Endothelial cell of umbilical vein (primary cell): ENCODE data around the gene ZNF385B. TPM values are rescaled to one million over a fixed set of nuclear protein-coding genes. Genes with fewer than 3 reads are reported as not detected.

ENCODE experiments used
- BruUV-seq: library from RNA; stranded (reverse); fragments of 400-500 nt; replicated peaks from 2 replicates; lab custom pipeline; 2021; lab: Mats Ljungman, UMichigan
- CTCF ChIA-PET: fragments of 300-600, 350-600 bp; sonication (Branson Sonifier 250); formaldehyde crosslinking; loops from one replicate; lab custom pipeline; 2021; ENCODE audit warnings: antibody characterized with exemption, inconsistent platforms; lab: Charles Lee
- POLR2A ChIA-PET: fragments of 300-600, 350-600 bp; sonication (Branson Sonifier 250); formaldehyde crosslinking; loops from one replicate; lab custom pipeline; 2021; ENCODE audit warnings: antibody characterized with exemption, inconsistent platforms; lab: Charles Lee
- DNase-seq: peaks from one replicate; pipeline ENCODE4 v3.0.0-alpha.2; 2011; ENCODE audit warnings: low read depth, low spot score
- FAIRE-seq: peaks from 2 replicates; lab custom pipeline; 2011; peaks lifted over from hg19 to GRCh38; lab: Jason Lieb, UNC
- H2AFZ ChIP-seq: 2 replicates; pipeline ENCODE4 v1.6.0; 2012; ENCODE audit warnings: low read depth, low read length, control low read depth, inconsistent platforms
- H3K27ac ChIP-seq: 2 replicates; pipeline ENCODE4 v1.5.1; 2011; ENCODE audit warnings: low read depth, mild to moderate bottlenecking, control low read depth, low read length, moderate library complexity; ENCODE audit not compliant: insufficient read depth
- H3K27me3 ChIP-seq, 2 experiments: 2 replicates each; pipeline versions ENCODE4 v1.6.0 to v1.6.1; 2011; ENCODE audit warnings: low read length in 2 of 2, mixed read lengths in 1 of 2; ENCODE audit not compliant: control insufficient read depth in 2 of 2, insufficient read depth in 2 of 2
- H3K36me3 ChIP-seq, 2 experiments: 2 replicates in 1 of 2; 3 replicates in 1 of 2; pipeline ENCODE4 v1.5.1; 2011; ENCODE audit warnings: low read length in 2 of 2, mild to moderate bottlenecking in 1 of 2, moderate library complexity in 1 of 2; ENCODE audit not compliant: control insufficient read depth in 2 of 2, insufficient read depth in 2 of 2; ENCODE audit errors: extremely low read depth in 1 of 2
- H3K4me1 ChIP-seq: 3 replicates; pipeline ENCODE4 v1.5.1; 2011; ENCODE audit warnings: mild to moderate bottlenecking, low read length; ENCODE audit not compliant: control insufficient read depth, insufficient read depth; ENCODE audit errors: extremely low read depth
- H3K4me2 ChIP-seq: 2 replicates; pipeline ENCODE4 v1.6.1; 2011; ENCODE audit warnings: low read length, control low read depth, mixed read lengths; ENCODE audit not compliant: insufficient read depth
- H3K4me3 ChIP-seq, 3 experiments: fragments of 200-600 bp in 1 of 3; sonication (generic), shearing (Covaris generic) in 1 of 3; replicated peaks in 1 of 3; 2 replicates each; pipeline ENCODE4 v1.5.1; 2011 to 2016; ENCODE audit warnings: control low read depth in 3 of 3, low read length in 3 of 3, mild to moderate bottlenecking in 2 of 3, inconsistent platforms in 1 of 3, low read depth in 1 of 3, moderate library complexity in 1 of 3; ENCODE audit not compliant: insufficient read depth in 1 of 3
- H3K79me2 ChIP-seq: 2 replicates; pipeline ENCODE4 v1.6.0; 2012; ENCODE audit warnings: low read length, inconsistent platforms; ENCODE audit not compliant: control insufficient read depth, insufficient read depth
- H3K9ac ChIP-seq: replicated peaks from 2 replicates; pipeline ENCODE3; 2011; ENCODE audit warnings: low read length, control low read depth; ENCODE audit not compliant: insufficient read depth; ENCODE audit errors: extremely low read depth
- H3K9me1 ChIP-seq: replicated peaks from 3 replicates; pipeline ENCODE4 v1.6.0; 2011; ENCODE audit warnings: mild to moderate bottlenecking, low read length; ENCODE audit not compliant: control insufficient read depth, insufficient read depth; ENCODE audit errors: extremely low read depth
- H3K9me3 ChIP-seq: replicated peaks from 2 replicates; pipeline ENCODE4 v1.5.1; 2012; ENCODE audit warnings: low read length, inconsistent platforms; ENCODE audit not compliant: control insufficient read depth, insufficient read depth
- H4K20me1 ChIP-seq: replicated peaks from 2 replicates; pipeline ENCODE3; 2011; ENCODE audit warnings: mild to moderate bottlenecking, low read length; ENCODE audit not compliant: control insufficient read depth, insufficient read depth; ENCODE audit errors: extremely low read depth
- CTCF ChIP-seq, 2 donors: IDR thresholded peaks; 1 replicate in 1 of 2; 2 replicates in 1 of 2; pipeline ENCODE4 v1.5.1; 2011; ENCODE audit warnings: low read length in 2 of 2, mild to moderate bottlenecking in 2 of 2, moderate library complexity in 2 of 2, control low read depth in 1 of 2, inconsistent platforms in 1 of 2, low read depth in 1 of 2; ENCODE audit not compliant: insufficient read depth in 1 of 2; ENCODE audit errors: extremely low read depth in 1 of 2
- EZH2 ChIP-seq: IDR thresholded peaks from 2 replicates; pipeline ENCODE4 v1.6.1; 2012; ENCODE audit warnings: borderline replicate concordance, low read depth, mild to moderate bottlenecking, moderate library complexity, low read length, inconsistent platforms; ENCODE audit not compliant: severe bottlenecking
- FOS ChIP-seq: IDR thresholded peaks from 2 replicates; pipeline ENCODE4 v1.6.1; 2011; ENCODE audit warnings: mild to moderate bottlenecking, low read length, moderate library complexity, borderline replicate concordance; ENCODE audit not compliant: insufficient read depth
- GATA2 ChIP-seq: IDR thresholded peaks from 2 replicates; pipeline ENCODE4 v1.7.0; 2011; ENCODE audit warnings: low read depth, mild to moderate bottlenecking, moderate library complexity, mixed read lengths, low read length; ENCODE audit not compliant: insufficient read length, insufficient read depth
- JUN ChIP-seq: IDR thresholded peaks from 2 replicates; pipeline ENCODE4 v1.6.1; 2011; ENCODE audit warnings: borderline replicate concordance, low read depth; ENCODE audit not compliant: insufficient read length, insufficient read depth
- MAX ChIP-seq: IDR thresholded peaks from 2 replicates; pipeline ENCODE4 v1.6.1; 2011; ENCODE audit not compliant: insufficient read depth, insufficient read length
- MYC ChIP-seq: IDR thresholded peaks from one replicate; pipeline ENCODE4 v1.6.1; 2011; ENCODE audit warnings: mild to moderate bottlenecking, low read depth, low read length
- POLR2A ChIP-seq: IDR thresholded peaks from 2 replicates; pipeline ENCODE4 v1.6.1; 2012; ENCODE audit warnings: low read depth, mild to moderate bottlenecking, control low read depth, low read length
- POLR2AphosphoS5 ChIP-seq: IDR thresholded peaks from 2 replicates; pipeline ENCODE4 v1.6.1; 2012; ENCODE audit warnings: low read depth, mild to moderate bottlenecking, control low read depth, low read length, moderate library complexity; ENCODE audit not compliant: insufficient read depth
- dilution Hi-C: fragments of 300-500 bp; cut with MboI; formaldehyde crosslinking; loops from one replicate; pipeline ENCODE4 v1.15.0; 2019; ENCODE audit warnings: low sequenced_read_pairs; ENCODE audit not compliant: extremely low pct_ligation_motif_present
- intact Hi-C: fragments of 100-400 bp; cut with micrococcal nuclease; formaldehyde crosslinking; loops from one replicate; pipeline ENCODE4 v1.10.0; 2022
- polyA plus RNA-seq, 4 experiments: library from polyadenylated mRNA; depleted of rRNA in 3 of 4; stranded (reverse) in 3 of 4; unstranded in 1 of 4; fragments of >200 nt; gene quantifications; 2 replicates each; pipeline versions ENCODE4 v1.2.1 to v1.2.3, GENCODE V29; 2011 to 2012; ENCODE audit warnings: missing spikeins in 1 of 4
- total RNA-seq: library from RNA; stranded (reverse); gene quantifications from 2 replicates; pipeline ENCODE4 v1.2.3, GENCODE V29; 2021

Gene ZNF385B
- total and polyA plus RNA-seq, 2 donors (not counting 3 experiments of a cell fraction or from before 2014, with no cell fraction given) = not detected

- Histone ChIP-seq H3K9me1 (no peaks in the 10 kb centered on the region), H3K4me1 (no peaks in the 10 kb centered on the region), H3K36me3 (no peaks in the 10 kb centered on the region), H3K9ac (no peak overlapping the region), H3K9me3 (no peaks in the 10 kb centered on the region), H3K27ac (no peak overlapping the region), H3K79me2 (no peaks in the 10 kb centered on the region), H4K20me1 (no peaks in the 10 kb centered on the region), H3K4me2 (no peak overlapping the region), H2AFZ (no peak overlapping the region), H3K4me3 (no peak overlapping the region), H3K27me3 (peaks cover 0 to 2% of the 10 kb centered on the region in 2 experiments)
- intact Hi-C loops (loop anchor here (5.0 kb wide), 1 partner anchor 680 kb away; no protein-coding TSS in a partner anchor), dilution Hi-C loops (no loop called here)
- ChIA-PET POLR2A (no interaction called here), CTCF (interaction anchor here (0.9 to 2.2 kb wide), 5 partner anchors 12 to 680 kb away, joined by 4 to 8 read pairs (median 5); no protein-coding TSS in a partner anchor)
- no peak for TF ChIP-seq GATA2
- TF ChIP-seq JUN = no peak
- TF ChIP-seq POLR2A = no peak
- no peak for TF ChIP-seq FOS
- TF ChIP-seq CTCF (IDR thresholded peaks at IDR 0.05; ENCODE audit: extremely low read depth in 1 of 2, insufficient read depth in 1 of 2, low read depth in 1 of 2, low read length in 2 of 2) = no peak
- TF ChIP-seq EZH2 = no peak
- no peak for TF ChIP-seq MAX
- TF ChIP-seq MYC = no peak
- no peak for TF ChIP-seq POLR2AphosphoS5
- FAIRE-seq (no peak), DNase-seq (no peak)
- BruUV-seq = no TSS peak
These were observed 419.2 kb downstream of the ZNF385B start for GRCh38 chr2:179442206-179442605.
